ENCODE measurements around the gene KLHDC4. TPM values are rescaled to one million over a fixed set of nuclear protein-coding genes. Genes with fewer than 3 reads are reported as not detected.

KLHDC4 gene
- total RNA-seq, 2 experiments from 2014 or later = 147 to 233 TPM

- no peak overlapping the region for H2AFZ ChIP-seq (ENCODE audit: low read length)
- BruUV-seq (replicated peaks) = no TSS peak
- no peak for DNase-seq (ENCODE audit: low spot score)
- POLR2A ChIA-PET = interaction anchor here (0.9 kb wide), 1 partner anchor 39 kb away, joined by 3 read pairs; no protein-coding TSS in a partner anchor
- H3K27ac ChIP-seq (ENCODE audit: low read depth, low read length, poor library complexity, severe bottlenecking) = no peak overlapping the region
- TF ChIP-seq CTCF (conservative IDR thresholded peaks at IDR 0.05; ENCODE audit: low read length) = no peak
- H3K4me3 ChIP-seq (ENCODE audit: low read depth, low read length, poor library complexity, severe bottlenecking) = no peak overlapping the region
- CTCF ChIA-PET (ENCODE audit: unreplicated experiment) = no interaction called here
- no peaks in the 10 kb centered on the region for H3K79me2 ChIP-seq (ENCODE audit: insufficient read depth, low read depth, low read length)
- no peaks in the 10 kb centered on the region for H4K20me1 ChIP-seq (ENCODE audit: insufficient read depth, low read length)
- no peak overlapping the region for H3K4me2 ChIP-seq (ENCODE audit: low read length)
- no peaks in the 10 kb centered on the region for H3K9me3 ChIP-seq (ENCODE audit: low read length)
- peaks cover 29% of the 10 kb centered on the region for H3K36me3 ChIP-seq (ENCODE audit: insufficient read depth, low read length)
- no peaks in the 10 kb centered on the region for H3K9me2 ChIP-seq (ENCODE audit: insufficient read depth, low read length)
- intact Hi-C loops (cut with micrococcal nuclease; ENCODE audit: unreplicated experiment) = no loop called here
- peaks cover 15% of the 10 kb centered on the region for H3K4me1 ChIP-seq (ENCODE audit: insufficient read depth, low read length, poor library complexity, severe bottlenecking)
These were observed 73.6 kb downstream of the KLHDC4 start for GRCh38 chr16:87692176-87692575.

GRCh38 chr16:87691686-87692079 lies 74.1 kb downstream of the KLHDC4 start:
- Histone ChIP-seq H3K4me1 (ENCODE audit: insufficient read depth, low read length, poor library complexity, severe bottlenecking) (peaks cover 12% of the 10 kb centered on the region), H3K4me3 (ENCODE audit: low read depth, low read length, poor library complexity, severe bottlenecking) (no peak overlapping the region), H2AFZ (ENCODE audit: low read length) (no peak overlapping the region), H3K9me2 (ENCODE audit: insufficient read depth, low read length) (no peaks in the 10 kb centered on the region), H3K4me2 (ENCODE audit: low read length) (no peak overlapping the region), H4K20me1 (ENCODE audit: insufficient read depth, low read length) (no peaks in the 10 kb centered on the region), H3K27ac (ENCODE audit: low read depth, low read length, poor library complexity, severe bottlenecking) (no peak overlapping the region), H3K9me3 (ENCODE audit: low read length) (no peaks in the 10 kb centered on the region), H3K79me2 (ENCODE audit: insufficient read depth, low read depth, low read length) (no peaks in the 10 kb centered on the region), H3K36me3 (ENCODE audit: insufficient read depth, low read length) (peaks cover 24% of the 10 kb centered on the region)
- intact Hi-C loops (cut with micrococcal nuclease; ENCODE audit: unreplicated experiment) = no loop called here
- BruUV-seq (replicated peaks) = no TSS peak
- ChIA-PET CTCF (ENCODE audit: unreplicated experiment) (no interaction called here), POLR2A (interaction anchor here (0.9 kb wide), 1 partner anchor 40 kb away, joined by 3 read pairs; no protein-coding TSS in a partner anchor)
- no peak for DNase-seq (ENCODE audit: low spot score)
- TF ChIP-seq EZH2phosphoT487 (IDR thresholded peaks at IDR 0.05; ENCODE audit: borderline replicate concordance, low read depth, low read length) (no peak), CTCF (conservative IDR thresholded peaks at IDR 0.05; ENCODE audit: low read length) (no peak)

- Histone ChIP-seq H3K9me2 (ENCODE audit: insufficient read depth, low read length) (no peaks in the 10 kb centered on the region), H3K4me1 (ENCODE audit: insufficient read depth, low read length, poor library complexity, severe bottlenecking) (peaks cover 12% of the 10 kb centered on the region), H4K20me1 (ENCODE audit: insufficient read depth, low read length) (no peaks in the 10 kb centered on the region), H3K4me3 (ENCODE audit: low read depth, low read length, poor library complexity, severe bottlenecking) (no peak overlapping the region), H3K27ac (ENCODE audit: low read depth, low read length, poor library complexity, severe bottlenecking) (no peak overlapping the region), H2AFZ (ENCODE audit: low read length) (no peak overlapping the region), H3K79me2 (ENCODE audit: insufficient read depth, low read depth, low read length) (no peaks in the 10 kb centered on the region), H3K9me3 (ENCODE audit: low read length) (no peaks in the 10 kb centered on the region), H3K4me2 (ENCODE audit: low read length) (no peak overlapping the region), H3K36me3 (ENCODE audit: insufficient read depth, low read length) (peaks cover 19% of the 10 kb centered on the region)
- no peak for DNase-seq (ENCODE audit: low spot score)
- BruUV-seq (replicated peaks) = no TSS peak
- POLR2A ChIA-PET = no interaction called here
- intact Hi-C loops (cut with micrococcal nuclease; ENCODE audit: unreplicated experiment) = no loop called here
- CTCF ChIA-PET (ENCODE audit: unreplicated experiment) = no interaction called here
- no peak for TF ChIP-seq EZH2phosphoT487 (IDR thresholded peaks at IDR 0.05; ENCODE audit: borderline replicate concordance, low read depth, low read length)
- TF ChIP-seq CTCF (conservative IDR thresholded peaks at IDR 0.05; ENCODE audit: low read length) = peak; percentile 40; the same call in 1 of the 2 replicates
These were observed 74.7 kb downstream of the KLHDC4 start for GRCh38 chr16:87690911-87691685.

Measured in OCI-LY7 (cell line).